MV-4-11 (cell line): ENCODE data around the gene IFNA2.
A peak's percentile ranks its signal among the peaks of the same experiment; 100 is the strongest.
"Not testable (repeated sequence)": the region's sequence is repeated elsewhere in the genome, so short reads cannot be mapped to it uniquely, and the experiment has no call there.

ENCODE experiments used
- DNase-seq: peaks from one replicate; lab custom pipeline; 2025; lab: John Stamatoyannopoulos, UW

IFNA2 gene

DNA sequence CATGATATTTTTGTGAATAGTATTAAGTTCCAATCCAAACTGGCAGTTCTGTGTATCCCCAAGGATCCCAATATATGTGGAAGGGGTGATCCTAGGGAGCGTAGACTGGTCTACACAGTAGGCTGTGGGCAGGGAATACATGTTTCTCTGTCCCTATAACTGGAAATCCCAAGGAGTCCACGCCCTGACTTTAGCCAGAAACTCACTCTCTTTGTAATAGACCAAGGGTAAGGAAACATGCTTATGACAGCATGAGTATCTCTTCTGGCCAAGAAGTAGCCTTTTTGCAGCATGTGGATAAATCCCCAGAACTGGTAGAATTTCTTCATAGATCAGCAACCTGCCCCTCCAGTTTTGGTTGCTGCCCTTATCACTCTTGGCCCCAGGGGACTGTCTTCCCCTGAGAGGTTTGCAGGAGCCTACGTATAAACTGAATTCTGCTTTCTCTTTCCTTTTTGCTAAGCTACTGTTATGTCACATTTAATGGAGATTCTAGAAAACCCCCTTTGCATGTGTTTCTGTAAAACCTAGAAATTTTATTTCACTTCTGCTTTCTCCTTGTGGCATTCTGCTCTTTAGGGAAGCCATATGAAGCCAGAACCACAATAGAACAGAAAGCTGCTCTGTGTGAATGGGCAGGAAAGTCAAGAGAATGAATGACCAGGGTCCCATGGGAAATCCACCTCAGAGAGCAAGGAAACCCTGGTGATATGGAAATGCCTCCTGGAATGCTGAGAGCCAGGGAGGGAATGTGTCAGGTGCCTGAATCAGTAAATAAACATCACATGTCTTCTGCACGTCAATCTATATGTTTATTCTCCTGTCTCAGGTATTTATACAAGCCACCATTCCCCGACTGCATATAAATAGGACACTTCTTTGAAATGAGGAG, 3.5 kb downstream of the IFNA2 start:
- DNase-seq = peak; percentile 98

DNA sequence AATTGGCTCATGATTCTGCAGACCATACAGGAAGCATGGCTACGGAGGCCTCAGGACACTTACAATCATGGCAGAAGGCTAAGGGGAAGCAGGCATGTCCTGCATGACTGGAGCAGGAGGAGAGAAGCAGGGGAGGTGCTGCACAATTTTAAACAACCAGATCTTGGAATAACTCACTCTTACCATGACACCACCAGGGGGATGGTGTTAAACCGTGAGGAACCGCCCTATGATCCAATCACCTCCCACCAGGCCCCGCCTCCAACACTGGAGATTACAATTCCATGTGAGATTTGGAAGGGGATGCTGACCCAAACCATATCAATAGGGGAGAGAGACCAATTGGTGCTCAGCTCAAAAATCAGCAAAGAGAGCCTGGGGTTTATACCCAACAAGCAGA, 13.7 kb downstream of the IFNA2 start:
- not testable (repeated sequence) for DNase-seq

DNA sequence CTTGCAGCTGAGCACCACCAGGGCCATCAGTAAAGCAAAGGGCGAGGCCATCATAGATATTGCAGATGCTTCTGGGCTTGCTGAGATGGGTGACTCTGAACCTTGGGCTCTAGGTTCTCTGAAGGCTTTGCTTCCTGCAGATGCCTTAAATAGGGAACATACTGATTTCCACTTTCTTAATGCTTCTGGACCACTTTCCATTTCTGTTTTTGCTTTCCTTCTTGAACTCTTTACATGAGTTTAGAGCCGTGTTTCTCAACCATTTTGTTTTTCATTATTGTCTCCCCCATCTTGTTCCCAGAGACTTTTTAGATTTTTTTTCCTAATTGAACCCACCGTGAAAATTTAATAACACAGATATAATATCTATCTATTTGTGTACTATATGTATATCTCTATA, 17.2 kb downstream of the IFNA2 start, which contains the start of gene IFNA13:
Gene IFNA13, minus strand, starts transcription at position 101 of the 400 bp plus-strand sequence. Its CDS starts 47 bp downstream, at position 54.
- DNase-seq = no peak

DNA sequence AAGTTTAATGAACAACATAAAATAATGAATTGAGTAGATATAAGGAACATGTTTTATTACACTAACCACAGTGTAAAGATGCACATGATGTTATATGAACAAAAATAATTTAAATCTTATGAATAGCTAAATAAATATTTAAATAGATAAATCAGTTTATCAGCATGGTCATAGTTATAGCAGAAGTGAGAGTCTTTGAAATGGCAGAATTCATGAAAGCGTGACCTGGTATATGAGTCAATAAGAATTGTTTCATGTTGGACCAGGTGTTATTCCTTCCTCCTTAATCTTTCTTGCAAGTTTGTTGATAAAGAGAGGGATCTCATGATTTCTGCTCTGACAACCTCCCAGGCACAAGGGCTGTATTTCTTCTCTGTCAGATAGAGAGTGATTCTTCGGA, 18.0 kb downstream of the IFNA2 start:
- DNase-seq = not testable (repeated sequence)

DNA sequence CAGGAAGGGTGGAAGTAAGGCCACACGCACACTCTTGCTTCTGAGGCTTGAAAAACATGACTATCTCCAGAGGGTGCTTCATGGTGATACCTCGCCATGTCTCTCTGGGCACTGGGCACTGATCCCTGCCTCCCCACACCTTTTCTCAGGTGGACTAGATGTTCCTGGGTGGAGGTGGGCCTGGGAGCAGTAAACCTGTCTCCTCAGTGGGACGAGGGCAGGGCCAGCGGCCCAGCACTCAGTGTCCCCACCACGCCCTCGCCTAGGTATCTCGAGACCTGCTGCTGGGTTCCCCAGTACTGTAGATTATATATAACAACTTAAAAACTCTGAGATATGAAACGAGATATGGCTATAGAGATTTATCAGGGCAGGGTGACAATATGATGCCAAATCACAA, 22.9 kb downstream of the IFNA2 start:
- no peak for DNase-seq

DNA sequence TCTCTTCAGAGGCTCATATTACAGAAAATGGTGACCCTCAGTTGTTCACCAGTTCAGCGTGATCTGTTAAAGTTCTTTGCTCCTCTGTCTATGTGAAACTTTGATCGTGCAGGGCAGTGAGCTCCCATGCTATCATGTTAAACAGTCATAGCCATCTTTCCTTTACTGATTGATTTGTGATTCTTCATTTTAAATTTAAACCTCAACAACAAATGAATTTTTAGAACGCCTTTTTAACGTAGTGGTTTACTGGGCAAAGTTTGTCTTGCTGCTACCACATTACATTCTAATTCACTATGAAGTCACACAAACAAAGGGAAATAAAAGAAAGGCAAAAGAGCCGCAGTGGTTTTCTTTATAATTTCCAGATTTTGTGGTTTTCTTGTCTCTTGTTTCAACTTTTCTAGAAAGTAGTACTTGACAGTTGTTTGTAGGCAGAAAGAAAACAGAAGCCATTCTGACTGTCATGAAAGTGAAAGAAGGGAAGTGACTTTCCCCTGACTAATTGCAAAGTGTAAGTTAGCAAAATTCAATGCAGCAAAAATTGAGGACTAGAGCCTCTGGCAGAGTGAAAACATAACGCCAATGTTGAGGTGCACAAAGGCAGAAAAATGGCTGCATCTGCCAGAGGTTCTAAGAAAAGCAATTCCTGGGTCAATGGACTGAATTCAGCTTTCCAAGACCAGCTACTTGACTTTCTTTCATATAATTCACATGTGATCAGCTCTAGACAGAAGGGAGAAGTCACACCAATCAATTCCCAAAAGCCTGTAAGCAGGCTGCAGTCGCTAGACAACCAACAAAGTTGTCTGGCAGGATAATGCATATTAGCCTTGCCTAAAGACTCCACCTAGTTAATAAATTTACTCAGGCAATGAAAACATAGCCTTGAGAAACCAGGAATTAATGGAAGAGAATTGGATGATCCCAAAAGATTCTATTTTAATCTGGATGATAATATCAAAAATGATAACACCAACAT, 27.4 kb downstream of the IFNA2 start:
- peak; percentile 87 for DNase-seq

DNA sequence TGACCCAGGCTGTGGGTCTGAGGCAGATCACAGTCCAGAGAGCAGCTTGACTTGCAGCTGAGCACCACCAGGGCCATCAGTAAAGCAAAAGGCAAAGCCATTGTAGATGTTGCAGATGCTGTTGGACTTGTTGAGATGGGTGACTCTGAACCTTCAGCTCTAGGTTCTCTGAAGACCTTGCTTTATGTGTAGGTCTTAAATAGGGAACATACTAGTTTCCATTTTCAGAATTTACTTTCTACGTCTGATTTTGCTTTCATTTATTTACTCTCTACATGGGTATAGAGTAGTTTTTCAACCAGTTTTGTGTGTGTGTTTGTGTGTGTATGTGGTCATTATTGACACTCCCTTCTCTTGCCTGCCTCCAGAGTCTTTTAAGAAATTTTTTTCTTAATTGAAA, 34.4 kb downstream of the IFNA2 start, which contains the start of gene IFNA6:
Gene IFNA6, minus strand, starts transcription at position 101 of the 400 bp plus-strand sequence. Its CDS starts 0 bp downstream, at position 101.
- no peak for DNase-seq

DNA sequence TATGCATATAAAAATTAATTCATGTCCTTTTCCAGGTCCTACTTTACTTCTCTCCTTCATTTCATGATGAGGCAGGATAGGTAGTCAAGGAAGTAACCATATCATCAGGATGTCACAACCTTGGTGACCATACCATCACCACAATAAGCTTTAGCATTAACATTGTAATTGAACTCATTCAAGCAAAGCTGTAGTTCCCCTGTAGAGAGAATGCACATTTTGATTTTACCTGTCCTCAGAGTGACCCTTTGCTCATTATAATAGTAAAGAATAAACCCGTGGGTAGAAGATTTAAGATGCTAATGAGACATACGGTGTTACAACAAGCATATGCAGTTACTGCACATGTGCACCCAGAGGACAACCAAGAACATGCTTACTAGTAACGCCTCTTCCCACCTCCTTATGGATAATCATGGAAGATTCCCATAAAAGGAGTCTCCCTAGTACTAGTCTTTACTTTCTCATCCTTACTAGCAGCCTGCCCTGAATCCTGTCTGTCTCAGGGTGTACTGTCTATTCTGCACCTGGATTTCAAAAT, 36.7 kb downstream of the IFNA2 start:
- no peak for DNase-seq

DNA sequence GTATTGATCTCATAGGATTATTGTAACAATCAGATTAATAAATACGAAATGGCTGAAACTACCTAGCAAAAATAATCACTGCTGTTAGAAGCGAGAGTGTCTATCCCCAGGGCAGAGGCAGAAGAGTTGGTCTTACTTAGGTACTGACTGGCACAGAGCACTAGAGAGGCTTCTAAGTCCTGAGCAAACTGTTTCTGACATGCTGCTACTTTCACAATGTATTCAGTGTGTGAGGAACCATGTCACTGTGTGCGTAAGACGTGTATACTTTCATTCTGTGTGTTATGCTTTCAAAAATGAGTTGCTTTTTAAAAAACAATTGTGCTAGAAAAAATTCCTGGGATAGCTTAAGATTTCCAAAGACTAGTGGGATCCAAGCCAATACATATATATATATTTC, 44.5 kb downstream of the IFNA2 start:
- DNase-seq = no peak

DNA sequence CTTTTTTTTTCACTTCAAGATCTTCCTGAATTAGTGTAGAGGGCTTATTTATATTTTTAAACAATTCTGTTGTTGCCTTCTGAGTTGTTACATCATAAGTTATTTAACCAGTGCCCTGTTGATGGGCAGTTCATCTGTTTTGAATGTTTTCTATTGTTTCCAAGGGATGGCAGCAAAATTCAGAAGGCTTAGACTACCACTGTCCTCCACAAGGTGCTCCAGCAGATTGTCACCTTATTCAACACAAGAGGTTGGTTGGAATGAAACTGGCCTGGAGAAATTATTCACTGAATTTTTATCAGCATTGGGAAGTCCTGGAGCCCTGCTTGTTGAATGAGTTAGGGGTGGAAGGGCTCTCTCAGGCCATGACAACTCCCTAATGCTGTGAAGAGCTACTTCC, 48.7 kb downstream of the IFNA2 start:
- peak; percentile 6 for DNase-seq

DNA sequence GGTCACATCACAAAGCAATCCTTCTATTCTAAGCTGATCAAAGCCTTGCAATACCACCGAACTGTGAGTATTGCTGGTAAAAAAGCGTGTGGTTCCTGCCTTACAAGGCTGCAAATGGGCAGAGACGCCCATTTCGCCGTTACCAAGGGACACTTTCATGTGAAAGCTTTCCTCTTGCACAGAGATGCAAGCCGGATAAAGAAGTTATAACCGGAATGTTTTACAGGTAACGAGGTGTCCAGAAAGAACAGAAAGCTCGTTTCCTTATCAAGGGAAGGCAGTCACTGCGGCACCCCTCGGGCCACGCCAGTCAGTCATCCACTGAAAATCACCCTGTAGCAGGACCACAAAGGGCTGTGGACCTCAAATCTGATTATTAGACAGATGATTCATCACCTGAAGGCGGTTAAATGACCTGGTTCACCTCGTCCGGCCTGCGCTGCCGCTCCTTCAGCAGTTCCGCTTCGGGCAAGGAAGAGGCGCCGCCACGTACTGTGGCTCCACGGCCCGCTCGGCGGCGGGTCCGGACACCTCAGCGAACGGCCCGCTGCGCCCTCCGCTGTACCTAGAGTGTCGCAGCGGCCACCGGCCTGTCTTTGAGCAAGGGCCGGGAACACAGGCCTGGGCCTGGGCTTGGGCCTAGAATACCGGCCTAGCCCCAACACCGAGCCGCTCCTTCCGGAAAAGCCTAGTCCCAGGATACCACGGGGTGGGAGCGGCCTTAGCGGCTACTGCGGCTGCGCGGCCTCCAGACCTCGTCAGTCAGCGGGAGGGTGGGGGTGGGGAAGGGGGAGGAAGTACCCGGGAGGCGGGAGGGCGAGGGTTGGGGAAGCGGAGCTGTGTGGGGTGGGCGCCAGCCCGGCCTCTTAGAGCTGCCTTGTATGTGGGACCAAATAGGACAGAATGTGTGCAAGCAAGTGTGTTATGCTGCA, 50.2 kb downstream of the IFNA2 start, which contains the start of gene KLHL9:
Gene KLHL9, minus strand, starts transcription at position 704 of the 932 bp plus-strand sequence. Its CDS starts 545 bp downstream, at position 159.
- DNase-seq = peak; percentile 87
